GM23338 (cell line): Measurements from ENCODE around the gene NINJ2. TPM values are rescaled to one million over a fixed set of nuclear protein-coding genes. Genes with fewer than 3 reads are reported as not detected.
A peak's percentile ranks its signal among the peaks of the same experiment; 100 is the strongest.

Experiments
- ATAC-seq: fragments of 200-7000 bp; cut with Tn5 transposase; 3 replicates; pipeline ENCODE4 v1.9.1; 2020
- DNase-seq: peaks from one replicate; pipeline ENCODE4 v3.0.0-alpha.2; 2015; ENCODE audit warnings: low spot score
- H2AFZ ChIP-seq: fragments of 200-600 bp; sonication (generic); 2 replicates; pipeline ENCODE4 v1.8.0; 2016; ENCODE audit warnings: antibody characterized with exemption, mild to moderate bottlenecking, moderate library complexity
- H3F3A ChIP-seq: fragments of 200-600 bp; sonication (generic); replicated peaks from 2 replicates; pipeline ENCODE4 v1.8.0; 2017; ENCODE audit warnings: antibody characterized with exemption, mixed run types, low read depth
- H3K27ac ChIP-seq: fragments of 200-600 bp; sonication (generic); 2 replicates; pipeline ENCODE4 v1.6.1; 2016; ENCODE audit warnings: low read depth
- H3K27me3 ChIP-seq: fragments of 200-600 bp; sonication (generic); 2 replicates; pipeline ENCODE4 v1.8.0; 2016; ENCODE audit warnings: mild to moderate bottlenecking, mixed run types, moderate library complexity; ENCODE audit not compliant: insufficient read depth
- H3K36me3 ChIP-seq: fragments of 200-600 bp; sonication (generic); 2 replicates; pipeline ENCODE4 v1.8.0; 2016; ENCODE audit warnings: mild to moderate bottlenecking; ENCODE audit not compliant: insufficient read depth
- H3K4me1 ChIP-seq: fragments of 200-600 bp; sonication (generic); 2 replicates; pipeline ENCODE4 v1.8.0; 2016; ENCODE audit warnings: mild to moderate bottlenecking, moderate library complexity; ENCODE audit not compliant: insufficient read depth
- H3K4me2 ChIP-seq: fragments of 200-600 bp; sonication (generic); 2 replicates; pipeline ENCODE4 v1.7.1; 2017; ENCODE audit warnings: mixed run types
- H3K4me3 ChIP-seq: fragments of 200-600 bp; sonication (generic); 2 replicates; pipeline ENCODE4 v1.6.1; 2016; ENCODE audit warnings: mixed run types
- H3K79me2 ChIP-seq: fragments of 200-600 bp; sonication (generic); replicated peaks from 2 replicates; pipeline ENCODE4 v1.8.0; 2017; ENCODE audit warnings: mild to moderate bottlenecking; ENCODE audit not compliant: insufficient read depth
- H3K9me2 ChIP-seq: fragments of 200-600 bp; sonication (generic); 2 replicates; pipeline ENCODE4 v1.8.0; 2017; ENCODE audit not compliant: insufficient read depth
- H4K20me1 ChIP-seq: fragments of 200-600 bp; sonication (generic); replicated peaks from 2 replicates; pipeline ENCODE4 v1.8.0; 2017; ENCODE audit warnings: mild to moderate bottlenecking; ENCODE audit not compliant: insufficient read depth
- H3K27ac Mint-ChIP-seq: 2 replicates; pipeline ENCODE4 v1.8.0; 2020; ENCODE audit warnings: inconsistent platforms, mild to moderate bottlenecking, moderate library complexity, mixed read lengths
- H3K27me3 Mint-ChIP-seq: 3 replicates; pipeline ENCODE4 v1.8.0; 2022; ENCODE audit warnings: low read depth, mild to moderate bottlenecking, moderate library complexity, mixed read lengths, inconsistent platforms; ENCODE audit not compliant: insufficient read depth, poor library complexity
- H3K36me3 Mint-ChIP-seq: 3 replicates; pipeline ENCODE4 v1.8.0; 2021; ENCODE audit warnings: low read depth, mild to moderate bottlenecking, inconsistent platforms, moderate library complexity, mixed read lengths
- H3K4me1 Mint-ChIP-seq: 3 replicates; pipeline ENCODE4 v1.8.0; 2020; ENCODE audit warnings: mild to moderate bottlenecking, inconsistent platforms, mixed read lengths
- H3K4me3 Mint-ChIP-seq: 3 replicates; pipeline ENCODE4 v1.8.0; 2021; ENCODE audit warnings: moderate library complexity, mild to moderate bottlenecking, inconsistent platforms, mixed read lengths
- H3K9me3 Mint-ChIP-seq: 3 replicates; pipeline ENCODE4 v1.8.0; 2020; ENCODE audit warnings: moderate library complexity, mild to moderate bottlenecking, inconsistent platforms, mixed read lengths
- CREB1 ChIP-seq: fragments of 250-450 bp; sonication (Bioruptor Pico); IDR thresholded peaks from 2 replicates; pipeline ENCODE4 v1.5.0; 2020; ENCODE audit warnings: low read depth, mild to moderate bottlenecking, moderate library complexity
- CTCF ChIP-seq, 2 experiments: fragments of 200-600 bp in 1 of 2; sonication (generic) in 1 of 2; conservative IDR thresholded peaks; 2 replicates each; pipeline versions ENCODE4 v1.5.1 to v1.6.1; 2016 to 2017; ENCODE audit warnings: antibody characterized with exemption in 2 of 2, low read depth in 2 of 2, mild to moderate bottlenecking in 2 of 2, moderate library complexity in 1 of 2
- JUNB ChIP-seq: IDR thresholded peaks from one replicate; pipeline ENCODE4 v1.6.1; 2016; ENCODE audit warnings: antibody characterized with exemption; ENCODE audit not compliant: unreplicated experiment
- NANOG ChIP-seq: IDR thresholded peaks from 2 replicates; pipeline ENCODE4 v1.6.1; 2016; ENCODE audit warnings: antibody characterized with exemption, borderline replicate concordance
- POLR2AphosphoS5 ChIP-seq: IDR thresholded peaks from 2 replicates; pipeline ENCODE4 v1.6.1; 2016; ENCODE audit warnings: antibody characterized with exemption, low read depth
- STAT1 ChIP-seq: IDR thresholded peaks from one replicate; pipeline ENCODE4 v1.6.1; 2016; ENCODE audit warnings: antibody characterized with exemption; ENCODE audit not compliant: unreplicated experiment
- ZNF114 ChIP-seq: fragments of 250-450 bp; sonication (Bioruptor Pico); IDR thresholded peaks from 2 replicates; pipeline ENCODE4 v1.5.0; 2020; ENCODE audit warnings: mild to moderate bottlenecking, moderate library complexity
- ZNF331 ChIP-seq: fragments of 250-450 bp; sonication (Bioruptor Pico); IDR thresholded peaks from 2 replicates; pipeline ENCODE4 v1.5.0; 2020; ENCODE audit warnings: low read depth, mild to moderate bottlenecking, moderate library complexity
- polyA plus RNA-seq: library from polyadenylated mRNA; unstranded; fragments of >200 nt; fragmentation: Nextera tagmentation; extraction: Ambion mirVana; gene quantifications from 2 replicates; pipeline ENCODE4 v1.2.1, GENCODE V29; 2016
- total RNA-seq: library from RNA; depleted of rRNA; stranded (reverse); fragments of >200 nt; shearing (Covaris generic); gene quantifications from 2 replicates; pipeline ENCODE4 v1.2.3, GENCODE V29; 2014
- TF ChIP-seq, protein P1 (sequence below): IDR thresholded peaks from 2 replicates; pipeline ENCODE4 v1.6.1; 2016; ENCODE audit warnings: antibody characterized with exemption

NINJ2 gene
- total and polyA plus RNA-seq, 2 experiments from 2014 or later, result 0.94 to 2.6 TPM

- H3K27ac Mint-ChIP-seq, result no peak overlapping the region
- no peaks in the 10 kb centered on the region for H4K20me1 ChIP-seq
Measured at GRCh38 chr12:576615-577110, 86.6 kb downstream of the NINJ2 start.

DNA sequence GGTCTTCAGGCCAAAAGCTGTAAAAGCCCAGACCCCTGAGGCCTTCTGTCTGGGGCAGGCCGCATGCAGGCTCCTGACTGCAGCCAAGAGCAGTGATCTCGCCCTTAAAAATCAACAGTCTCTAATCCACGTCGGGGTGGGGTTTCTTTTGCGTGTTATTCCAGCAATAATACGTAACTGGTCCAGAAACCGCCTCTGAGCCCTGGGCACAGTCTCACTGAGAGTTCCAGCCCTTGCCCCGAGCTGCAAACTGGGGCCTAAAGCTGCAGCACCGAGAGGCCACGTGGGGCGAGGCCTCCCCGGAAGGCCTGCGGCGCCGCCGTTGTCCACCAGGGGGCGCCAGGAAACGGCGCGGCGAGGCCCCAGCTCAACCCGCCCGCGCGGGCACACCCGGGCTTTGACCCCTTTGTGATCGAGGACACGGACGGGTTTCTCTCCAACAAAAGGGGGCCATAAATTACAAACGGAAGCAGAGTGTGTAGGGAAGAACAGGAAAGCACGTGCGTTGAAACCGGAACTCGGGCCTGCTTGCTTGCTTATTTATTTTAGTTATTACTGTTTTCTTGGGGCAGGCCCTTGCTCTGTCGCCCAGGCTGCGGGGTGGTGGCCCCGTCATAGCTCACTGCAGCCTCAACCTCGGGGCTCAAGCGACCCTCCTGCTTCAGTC is 87.2 kb downstream of the NINJ2 start:
- DNase-seq (peak; percentile 79), ATAC-seq (peak; percentile 86)
- no peaks in the 10 kb centered on the region for H3K79me2 ChIP-seq
- H3K27ac ChIP-seq, result no peak overlapping the region
- TF ChIP-seq CTCF (conservative IDR thresholded peaks at IDR 0.05; ENCODE audit: low read depth in 2 of 2) (peak; percentile 93 to 97), CREB1 (CRISPR knock-in tag) (0 out of 2 replicates have a peak, but pooled peaks have one; percentile 26), JUNB (no peak), POLR2AphosphoS5 (0 out of 2 replicates have a peak, but pooled peaks have one; percentile 22)
- TF ChIP-seq, protein P1, sequence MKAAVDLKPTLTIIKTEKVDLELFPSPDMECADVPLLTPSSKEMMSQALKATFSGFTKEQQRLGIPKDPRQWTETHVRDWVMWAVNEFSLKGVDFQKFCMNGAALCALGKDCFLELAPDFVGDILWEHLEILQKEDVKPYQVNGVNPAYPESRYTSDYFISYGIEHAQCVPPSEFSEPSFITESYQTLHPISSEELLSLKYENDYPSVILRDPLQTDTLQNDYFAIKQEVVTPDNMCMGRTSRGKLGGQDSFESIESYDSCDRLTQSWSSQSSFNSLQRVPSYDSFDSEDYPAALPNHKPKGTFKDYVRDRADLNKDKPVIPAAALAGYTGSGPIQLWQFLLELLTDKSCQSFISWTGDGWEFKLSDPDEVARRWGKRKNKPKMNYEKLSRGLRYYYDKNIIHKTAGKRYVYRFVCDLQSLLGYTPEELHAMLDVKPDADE, result no peak
- H3K27me3 Mint-ChIP-seq, result peaks cover 10% of the 10 kb centered on the region
- H3K4me1 Mint-ChIP-seq, result peaks cover 23% of the 10 kb centered on the region
- H3K9me3 Mint-ChIP-seq, result no peaks in the 10 kb centered on the region; the same call in 2 of the 3 replicates
- H3K9me2 ChIP-seq, result no peaks in the 10 kb centered on the region
- peaks cover 7% of the 10 kb centered on the region; the same call in 1 of the 2 replicates for H3K27me3 ChIP-seq
- H2AFZ ChIP-seq, result peak overlapping the region; percentile 95
- peak overlapping the region; percentile 42; the same call in 1 of the 2 replicates for H3K4me2 ChIP-seq
- H3K4me3 ChIP-seq, result peak overlapping the region; percentile 30; the same call in 1 of the 2 replicates
- peak overlapping the region; percentile 28; the same call in 1 of the 3 replicates for H3K4me3 Mint-ChIP-seq
- no peaks in the 10 kb centered on the region for H4K20me1 ChIP-seq
- H3F3A ChIP-seq, result no peaks in the 10 kb centered on the region; the same call in 1 of the 2 replicates
- H3K36me3 ChIP-seq, result no peaks in the 10 kb centered on the region
- peaks cover 11% of the 10 kb centered on the region; the same call in 1 of the 2 replicates for H3K4me1 ChIP-seq
- H3K36me3 Mint-ChIP-seq, result no peaks in the 10 kb centered on the region; the same call in 2 of the 3 replicates
- no peak overlapping the region for H3K27ac Mint-ChIP-seq

More at GRCh38 chr12:576615-577110, 86.6 kb downstream of the NINJ2 start:
- H3K36me3 ChIP-seq, result no peaks in the 10 kb centered on the region
- no peaks in the 10 kb centered on the region for H3K9me2 ChIP-seq
- peak overlapping the region; percentile 30; the same call in 1 of the 2 replicates for H3K4me3 ChIP-seq
- peak overlapping the region; percentile 95 for H2AFZ ChIP-seq
- H3K4me2 ChIP-seq, result peak overlapping the region; percentile 42; the same call in 1 of the 2 replicates
- H3K4me3 Mint-ChIP-seq, result no peak overlapping the region
- no peaks in the 10 kb centered on the region; the same call in 2 of the 3 replicates for H3K36me3 Mint-ChIP-seq
- peaks cover 8% of the 10 kb centered on the region; the same call in 1 of the 2 replicates for H3K4me1 ChIP-seq
- DNase-seq, result no peak
- TF ChIP-seq ZNF114 (CRISPR knock-in tag) (no peak), ZNF331 (CRISPR knock-in tag) (no peak), NANOG (no peak), STAT1 (no peak), CTCF (conservative IDR thresholded peaks at IDR 0.05; ENCODE audit: low read depth in 2 of 2) (no peak)
- no peak overlapping the region for H3K27ac ChIP-seq
- H3K27me3 ChIP-seq, result peaks cover 7% of the 10 kb centered on the region; the same call in 1 of the 2 replicates
- no peak for ATAC-seq
- H3F3A ChIP-seq, result no peaks in the 10 kb centered on the region; the same call in 1 of the 2 replicates
- peaks cover 22% of the 10 kb centered on the region for H3K4me1 Mint-ChIP-seq
- H3K79me2 ChIP-seq, result no peaks in the 10 kb centered on the region
- peaks cover 8% of the 10 kb centered on the region for H3K27me3 Mint-ChIP-seq
- no peaks in the 10 kb centered on the region; the same call in 2 of the 3 replicates for H3K9me3 Mint-ChIP-seq
